IPS-20b (cell line): Measurements from ENCODE around the gene MSMB.
"Not testable (repeated sequence)": the region's sequence is repeated elsewhere in the genome, so short reads cannot be mapped to it uniquely, and the experiment has no call there.

Source experiments
- H3K27ac ChIP-seq: one replicate; pipeline ENCODE4 v1.5.1; 2013; ENCODE audit warnings: low read length
- H3K27me3 ChIP-seq: 2 replicates; pipeline ENCODE4 v1.6.1; 2013; ENCODE audit warnings: mild to moderate bottlenecking, low read length, inconsistent platforms; ENCODE audit not compliant: insufficient read depth
- H3K36me3 ChIP-seq: 2 replicates; pipeline ENCODE4 v1.6.1; 2013; ENCODE audit warnings: low read depth, mild to moderate bottlenecking, inconsistent platforms, low read length, moderate library complexity; ENCODE audit not compliant: insufficient read depth
- H3K4me1 ChIP-seq: 2 replicates; pipeline ENCODE4 v1.6.1; 2013; ENCODE audit warnings: mild to moderate bottlenecking, control low read depth, inconsistent platforms, low read length, moderate library complexity; ENCODE audit not compliant: insufficient read depth
- H3K4me3 ChIP-seq: 2 replicates; pipeline ENCODE4 v1.5.1; 2013; ENCODE audit warnings: mild to moderate bottlenecking, low read length, inconsistent platforms
- H3K9ac ChIP-seq: 2 replicates; pipeline ENCODE4 v1.6.1; 2013; ENCODE audit warnings: low read depth, mild to moderate bottlenecking, inconsistent platforms, low read length, moderate library complexity
- H3K9me3 ChIP-seq: 2 replicates; pipeline ENCODE4 v1.6.1; 2013; ENCODE audit warnings: mild to moderate bottlenecking, low read depth, low read length, inconsistent platforms; ENCODE audit not compliant: insufficient read depth

MSMB gene

GRCh38 chr10:45997994-45998763, 47.9 kb downstream of the MSMB start:
- H3K4me1 ChIP-seq, result no peaks in the 10 kb centered on the region; the same call in 1 of the 2 replicates
- H3K36me3 ChIP-seq, result peaks cover 57% of the 10 kb centered on the region
- no peak overlapping the region for H3K9ac ChIP-seq
- H3K27ac ChIP-seq, result no peak overlapping the region
- H3K9me3 ChIP-seq, result no peaks in the 10 kb centered on the region
- no peaks in the 10 kb centered on the region for H3K27me3 ChIP-seq
- H3K4me3 ChIP-seq, result no peak overlapping the region

GRCh38 chr10:45997557-45997956, 48.5 kb downstream of the MSMB start:
- Histone ChIP-seq H3K9ac (no peak overlapping the region), H3K9me3 (no peaks in the 10 kb centered on the region), H3K4me1 (no peaks in the 10 kb centered on the region; the same call in 1 of the 2 replicates), H3K27me3 (no peaks in the 10 kb centered on the region), H3K27ac (no peak overlapping the region), H3K36me3 (peaks cover 55% of the 10 kb centered on the region), H3K4me3 (no peak overlapping the region)

DNA sequence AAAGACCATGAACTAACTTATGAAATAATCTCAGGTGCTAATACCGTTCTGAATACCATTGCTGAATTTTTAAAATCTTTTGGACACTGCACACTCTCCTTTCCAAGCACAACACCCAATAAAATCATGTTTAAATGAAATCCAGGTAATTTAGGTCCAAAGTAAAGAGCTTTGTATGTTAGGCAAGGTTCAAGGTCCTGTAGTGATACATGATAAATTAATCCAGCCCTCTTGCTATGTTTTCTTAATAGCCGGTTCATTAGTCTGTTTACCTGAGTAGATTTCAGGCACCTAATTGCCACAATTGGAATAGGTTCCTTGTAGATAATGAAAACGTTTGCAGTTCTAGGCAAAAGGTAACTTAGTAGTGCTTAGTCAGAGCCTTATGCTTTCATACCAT, 60.5 kb downstream of the MSMB start:
- peaks cover 54% of the 10 kb centered on the region for H3K36me3 ChIP-seq
- H3K9me3 ChIP-seq, H3K4me1 ChIP-seq, H3K27me3 ChIP-seq, H3K27ac ChIP-seq, H3K4me3 ChIP-seq, H3K9ac ChIP-seq: not testable (repeated sequence)

DNA sequence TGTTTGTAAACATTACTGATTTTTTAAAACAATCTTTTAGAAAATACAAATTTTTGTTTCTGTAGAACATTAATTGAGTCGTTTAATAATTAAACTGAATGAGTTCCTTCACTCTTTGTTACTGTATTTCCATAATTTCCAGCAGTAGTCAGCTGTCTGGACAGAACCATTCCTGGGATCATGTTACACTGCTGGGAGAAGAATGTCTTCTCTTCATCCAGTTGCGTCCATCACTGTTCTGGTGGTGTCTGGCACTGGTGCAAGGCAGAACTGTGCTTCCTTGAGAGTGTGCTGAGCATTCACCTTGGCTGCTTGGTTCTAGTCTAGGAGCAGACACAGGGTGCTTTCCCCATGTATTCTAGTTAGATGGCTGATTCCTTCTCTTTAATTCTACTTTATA, 61.6 kb downstream of the MSMB start:
- peaks cover 51% of the 10 kb centered on the region for H3K36me3 ChIP-seq
- H3K4me1 ChIP-seq, H3K27ac ChIP-seq, H3K9ac ChIP-seq, H3K9me3 ChIP-seq, H3K27me3 ChIP-seq, H3K4me3 ChIP-seq: not testable (repeated sequence)

DNA sequence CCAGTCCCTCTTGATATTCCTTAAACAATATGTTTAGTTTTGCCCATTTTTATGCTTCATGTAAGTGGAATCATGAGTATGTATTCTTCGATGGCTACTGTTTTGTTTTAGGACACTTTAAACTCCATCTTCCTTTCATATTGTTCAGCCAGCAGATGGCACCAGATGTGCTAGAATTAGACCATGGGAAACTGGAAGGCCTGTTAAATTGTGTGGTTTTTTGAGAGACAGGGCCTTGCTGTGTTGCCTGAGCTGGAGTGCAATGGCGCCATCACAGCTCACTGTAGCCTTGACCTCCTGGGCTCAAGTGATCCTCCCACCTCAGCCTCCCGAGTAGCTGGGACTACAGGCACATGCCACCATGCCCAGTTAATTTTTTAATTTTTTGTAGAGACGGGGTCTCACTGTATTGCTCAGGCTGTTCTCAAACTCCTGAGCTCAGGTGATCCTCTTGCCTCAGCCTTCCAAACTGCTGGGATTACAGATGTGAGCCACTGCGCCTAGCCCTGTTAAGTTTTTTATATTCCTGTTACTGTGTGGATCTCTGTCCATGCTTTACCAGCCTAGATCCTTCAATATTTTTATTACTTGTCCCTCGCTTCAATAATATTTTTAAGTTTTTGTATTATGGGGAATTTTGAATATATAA, 62.4 kb downstream of the MSMB start:
- H3K4me1 ChIP-seq, H3K27me3 ChIP-seq, H3K27ac ChIP-seq, H3K4me3 ChIP-seq, H3K9me3 ChIP-seq, H3K9ac ChIP-seq: not testable (repeated sequence)
- H3K36me3 ChIP-seq, result peaks cover 44% of the 10 kb centered on the region
